NCI-H1436 treated with DMSO at 0.1 percent for 48 hours (cell line): Measurements from ENCODE around the gene RAB6A.
"Not testable (repeated sequence)": the region's sequence is repeated elsewhere in the genome, so short reads cannot be mapped to it uniquely, and the experiment has no call there.

ENCODE experiments used
- DNase-seq: peaks from one replicate; lab custom pipeline; 2025; lab: John Stamatoyannopoulos, UW

The RAB6A gene

GRCh38 chr11:73762732-73763131 is 1.9 kb upstream of the RAB6A start:
- DNase-seq: no peak

DNA sequence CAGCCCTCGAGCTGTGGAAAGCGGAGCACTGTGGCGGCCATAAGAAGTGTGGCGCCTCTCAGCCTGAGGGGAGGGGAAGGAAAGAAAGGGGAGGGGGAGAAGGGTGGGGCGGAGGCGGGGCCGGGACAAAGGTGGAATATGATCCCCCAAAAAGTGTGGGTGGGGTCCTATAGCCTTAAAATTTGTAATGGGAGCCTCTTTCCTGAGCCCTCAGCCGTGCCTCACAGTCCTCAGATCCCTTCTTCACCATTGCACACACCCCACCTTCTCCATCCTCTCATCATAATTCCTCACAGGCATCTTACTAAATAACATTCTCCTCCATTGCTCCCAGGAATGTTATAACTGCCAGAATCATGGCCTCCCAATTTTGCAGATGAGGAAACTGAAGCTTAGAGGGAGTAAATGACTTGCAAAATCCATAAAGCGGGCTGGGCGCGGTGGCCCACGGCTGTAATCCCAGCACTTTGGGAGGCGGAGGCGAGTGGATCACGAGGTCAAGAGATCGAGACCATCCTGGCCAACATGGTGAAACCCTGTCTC is 600 bp upstream of the RAB6A start:
- no peak for DNase-seq

- no peak for DNase-seq
Measured at GRCh38 chr11:73760135-73760678, 667 bp downstream of the RAB6A start.

GRCh38 chr11:73759610-73760134 is 1.2 kb downstream of the RAB6A start:
- no peak for DNase-seq

- no peak for DNase-seq
Measured at GRCh38 chr11:73758451-73758850, 2.4 kb downstream of the RAB6A start.

DNA sequence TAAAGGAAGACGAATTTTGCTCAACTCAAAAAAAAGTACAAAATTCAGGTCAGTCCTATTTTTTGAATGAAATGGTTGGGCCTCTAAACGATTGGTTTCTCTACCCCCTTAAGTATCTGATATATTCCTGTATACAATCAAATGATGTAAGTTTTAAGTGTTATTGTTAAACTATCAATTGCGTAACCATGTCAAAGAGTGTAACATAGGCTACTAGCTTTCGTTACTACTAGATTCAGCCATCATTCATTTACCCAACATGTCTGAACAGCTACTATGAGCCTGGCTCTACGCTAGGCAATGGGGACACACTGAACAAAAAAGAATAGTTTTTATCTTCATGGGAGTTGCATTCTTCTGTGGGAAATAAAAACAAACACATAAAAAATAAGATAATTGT is 3.3 kb downstream of the RAB6A start:
- DNase-seq: no peak

- DNase-seq: no peak
Measured at GRCh38 chr11:73755670-73756069, 5.2 kb downstream of the RAB6A start.

DNA sequence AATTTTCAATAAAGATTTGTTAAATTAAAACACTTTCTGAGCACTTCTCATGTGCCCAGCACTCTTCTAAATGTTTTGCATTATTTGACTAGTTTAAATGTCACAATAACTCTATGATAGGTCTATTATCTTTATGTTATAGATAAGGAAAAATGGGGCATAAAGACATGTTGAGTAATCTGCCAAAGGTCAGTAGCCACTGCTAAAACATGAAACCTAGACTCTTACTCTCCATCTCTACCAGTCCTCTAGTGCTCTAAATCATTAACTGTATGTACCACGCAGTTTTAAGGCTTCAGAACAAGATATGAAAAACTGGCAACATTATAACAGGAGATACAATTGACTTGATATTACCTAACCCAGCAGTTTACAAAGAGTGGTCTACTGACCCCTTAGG is 6.9 kb downstream of the RAB6A start:
- DNase-seq: no peak

GRCh38 chr11:73752903-73753302 is 8.0 kb downstream of the RAB6A start:
- no peak for DNase-seq

GRCh38 chr11:73752216-73752867 is 8.5 kb downstream of the RAB6A start:
- DNase-seq: no peak

- not testable (repeated sequence) for DNase-seq
Measured at GRCh38 chr11:73750862-73751261, 10.0 kb downstream of the RAB6A start.

GRCh38 chr11:73750228-73750627 is 10.6 kb downstream of the RAB6A start:
- DNase-seq: no peak

DNA sequence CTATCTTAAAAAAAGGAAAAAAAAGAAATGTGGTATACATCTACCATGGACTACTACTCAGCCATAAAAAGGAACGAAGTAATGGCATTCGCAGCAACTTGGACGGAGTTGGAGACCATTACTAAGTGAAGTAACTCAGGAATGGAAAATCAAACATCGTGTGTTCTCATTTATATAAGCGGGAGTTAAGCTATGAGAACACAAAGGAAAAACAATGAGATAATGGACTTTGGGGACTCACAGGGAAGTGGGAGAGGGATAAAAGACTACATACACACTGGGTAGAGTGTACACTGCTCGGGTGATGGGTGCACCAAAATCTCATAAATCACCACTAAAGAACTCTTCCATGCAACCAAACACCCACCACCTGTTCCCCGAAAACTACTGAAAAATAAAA is 11.8 kb downstream of the RAB6A start:
- DNase-seq: no peak

GRCh38 chr11:73748300-73748699 is 12.6 kb downstream of the RAB6A start:
- no peak for DNase-seq

DNA sequence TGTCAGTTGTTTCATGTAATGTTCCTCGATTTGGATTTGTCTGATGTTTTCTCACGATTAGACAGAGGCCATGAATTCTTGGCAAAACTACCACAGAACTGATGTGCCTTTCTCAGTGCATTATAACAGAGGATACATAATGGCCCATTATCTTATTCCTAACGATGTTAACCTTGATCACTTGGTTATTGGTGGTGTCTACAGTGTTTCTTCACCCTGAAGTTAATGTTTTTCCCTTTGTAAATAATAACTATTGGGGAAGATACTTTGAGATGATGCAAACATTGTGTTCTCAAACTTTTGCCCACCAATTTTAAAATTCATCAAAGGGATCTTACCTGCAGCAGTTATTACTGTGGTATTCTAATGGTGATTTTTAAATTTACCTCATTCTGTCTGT is 13.1 kb downstream of the RAB6A start:
- DNase-seq: no peak

- no peak for DNase-seq
Measured at GRCh38 chr11:73746701-73747100, 14.2 kb downstream of the RAB6A start.

DNA sequence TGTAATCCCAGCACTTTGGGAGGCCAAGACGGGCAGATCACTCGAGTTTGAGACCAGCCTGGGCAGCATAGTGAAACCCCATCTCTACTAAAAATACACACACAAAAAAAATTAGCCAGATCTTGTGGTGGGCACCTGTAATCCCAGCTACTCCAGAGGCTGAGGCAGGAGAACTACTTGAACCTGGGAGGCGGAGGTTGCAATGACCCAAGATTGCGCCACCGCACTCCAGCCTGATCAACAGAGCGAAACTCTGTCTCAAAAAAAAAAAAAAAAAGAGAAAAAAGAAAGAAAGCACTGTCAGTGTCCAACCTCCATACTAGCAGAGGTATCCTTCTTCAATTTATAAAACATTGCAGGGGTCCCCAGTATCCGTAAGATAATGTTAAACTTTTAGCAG is 17.8 kb downstream of the RAB6A start:
- DNase-seq: no peak

GRCh38 chr11:73735959-73736358 is 24.9 kb downstream of the RAB6A start:
- DNase-seq: not testable (repeated sequence)

GRCh38 chr11:73734993-73735392 is 25.9 kb downstream of the RAB6A start:
- no peak for DNase-seq

- not testable (repeated sequence) for DNase-seq
Measured at GRCh38 chr11:73734011-73734410, 26.9 kb downstream of the RAB6A start.

- DNase-seq: not testable (repeated sequence)
Measured at GRCh38 chr11:73732936-73733335, 27.9 kb downstream of the RAB6A start.

DNA sequence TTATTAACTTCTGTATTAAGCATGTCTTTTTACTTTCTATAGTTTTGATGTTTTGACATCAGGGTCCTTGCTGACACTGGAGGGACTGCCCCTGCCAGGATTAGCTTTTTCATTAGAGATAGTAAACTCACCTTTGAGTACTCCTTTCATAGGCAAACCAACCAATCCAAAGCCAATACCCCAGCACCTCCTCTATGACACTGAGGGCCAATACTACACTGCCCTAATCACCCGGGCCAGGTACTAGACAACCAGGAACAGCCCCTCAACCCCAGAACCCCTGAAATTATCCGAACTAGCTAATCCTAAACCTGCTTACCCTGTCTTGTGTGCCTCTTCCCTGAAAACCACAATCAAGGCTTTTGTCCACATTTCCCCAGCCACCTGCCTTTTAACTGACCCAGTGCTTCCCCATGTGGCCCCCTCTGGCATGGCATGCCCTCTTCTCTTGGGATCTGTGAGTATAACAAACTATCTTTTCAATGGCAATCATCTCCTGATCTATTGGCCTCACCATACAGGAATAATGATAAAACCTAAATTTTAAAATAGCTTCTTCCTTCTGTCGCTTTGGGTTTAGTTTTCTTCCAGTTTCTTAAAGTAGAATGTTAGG is 31.2 kb downstream of the RAB6A start:
- no peak for DNase-seq

DNA sequence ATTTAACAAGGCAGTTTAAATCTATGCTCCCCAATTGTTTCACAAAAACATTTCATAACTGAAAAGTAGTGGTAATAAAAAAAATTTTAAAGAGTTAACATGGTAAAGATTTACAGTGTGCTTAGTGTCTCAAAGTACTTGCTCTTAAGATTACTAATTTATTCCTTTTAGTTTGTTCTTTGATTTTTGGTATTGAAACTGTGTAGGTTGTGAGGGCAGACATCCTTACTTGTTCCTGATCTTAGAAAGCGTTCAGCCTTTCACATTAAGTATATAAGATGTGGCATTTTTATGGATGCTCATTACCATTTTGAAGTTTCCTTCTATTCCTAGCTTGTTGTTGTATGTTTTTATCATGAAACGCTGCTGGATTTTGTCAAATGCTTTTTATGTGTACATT is 32.9 kb downstream of the RAB6A start:
- no peak for DNase-seq
